MCF 10A (cell line): ENCODE measurements around the gene MMP21. TPM values are rescaled to one million over a fixed set of nuclear protein-coding genes. Genes with fewer than 3 reads are reported as not detected.

Source experiments
- Bru-seq: library from RNA; stranded (reverse); fragments of 400-500 nt; gene quantifications from one replicate; lab custom pipeline; 2021; lab: Mats Ljungman, UMichigan
- BruChase-seq, 2 experiments: library from RNA; stranded (reverse); fragments of 400-500 nt; gene quantifications; one replicate each; lab custom pipeline; 2021; lab: Mats Ljungman, UMichigan
- BruUV-seq: library from RNA; stranded (reverse); fragments of 400-500 nt; replicated peaks from 2 replicates; lab custom pipeline; 2021; lab: Mats Ljungman, UMichigan
- CTCF ChIA-PET: fragments of 300-600 bp; sonication (Branson Sonifier 250); formaldehyde crosslinking; extraction: SDS; loops from one replicate; lab custom pipeline; 2021; ENCODE audit warnings: antibody characterized with exemption, inconsistent platforms; lab: Yijun Ruan, JAX
- POLR2A ChIA-PET: fragments of 300-600, 350-650 bp; sonication (Branson Sonifier 250); formaldehyde crosslinking; extraction: SDS; loops from one replicate; lab custom pipeline; 2020; ENCODE audit warnings: antibody characterized with exemption, inconsistent platforms; lab: Yijun Ruan, JAX
- DNase-seq: peaks from one replicate; pipeline ENCODE4 v3.0.0-alpha.2; 2018; ENCODE audit not compliant: unreplicated experiment
- H3K27ac Mint-ChIP-seq: one replicate; pipeline ENCODE4 v1.8.0; 2022; ENCODE audit warnings: mild to moderate bottlenecking, low read depth, mixed read lengths; ENCODE audit not compliant: unreplicated experiment
- H3K27me3 Mint-ChIP-seq: one replicate; pipeline ENCODE4 v1.8.0; 2022; ENCODE audit warnings: mixed read lengths; ENCODE audit not compliant: insufficient read depth, unreplicated experiment
- H3K36me3 Mint-ChIP-seq: one replicate; pipeline ENCODE4 v1.8.0; 2022; ENCODE audit warnings: mild to moderate bottlenecking, moderate library complexity, mixed read lengths; ENCODE audit not compliant: insufficient read depth, unreplicated experiment
- H3K4me1 Mint-ChIP-seq: one replicate; pipeline ENCODE4 v1.8.0; 2022; ENCODE audit warnings: mixed read lengths; ENCODE audit not compliant: insufficient read depth, unreplicated experiment
- H3K4me3 Mint-ChIP-seq: one replicate; pipeline ENCODE4 v1.8.0; 2022; ENCODE audit warnings: mild to moderate bottlenecking, moderate library complexity, mixed read lengths; ENCODE audit not compliant: unreplicated experiment
- H3K9me3 Mint-ChIP-seq: one replicate; pipeline ENCODE4 v1.8.0; 2022; ENCODE audit warnings: mixed read lengths; ENCODE audit not compliant: unreplicated experiment
- intact Hi-C: fragments of 100-400 bp; cut with micrococcal nuclease; formaldehyde crosslinking; loops from 2 replicates; pipeline ENCODE4 v1.14.1; 2022
- long read RNA-seq: library from polyadenylated mRNA; stranded (forward); transcript quantifications from one replicate; pipeline ENCODE4 v2.0.0, GENCODE V29; 2022
- total RNA-seq: library from RNA; stranded (reverse); gene quantifications from 2 replicates; pipeline ENCODE4 v1.2.3, GENCODE V29; 2022
- TF ChIP-seq, protein P1 (sequence below): fragments of 200-600 bp; IDR thresholded peaks from one replicate; pipeline ENCODE4 v1.8.0; 2022; ENCODE audit warnings: antibody characterized with exemption, mild to moderate bottlenecking; ENCODE audit not compliant: unreplicated experiment

MMP21 gene
- total RNA-seq (not detected in 2 replicates), Bru-seq, nascent RNA (percentile 20 among the genes with signal in this experiment), BruChase-seq, experiment 1, labeled RNA remaining after a 6-hour chase (percentile 15 among the genes with signal in this experiment), BruChase-seq, experiment 2, labeled RNA remaining after a 2-hour chase (percentile 18 among the genes with signal in this experiment)
- long read RNA-seq, result 0 reads

DNA sequence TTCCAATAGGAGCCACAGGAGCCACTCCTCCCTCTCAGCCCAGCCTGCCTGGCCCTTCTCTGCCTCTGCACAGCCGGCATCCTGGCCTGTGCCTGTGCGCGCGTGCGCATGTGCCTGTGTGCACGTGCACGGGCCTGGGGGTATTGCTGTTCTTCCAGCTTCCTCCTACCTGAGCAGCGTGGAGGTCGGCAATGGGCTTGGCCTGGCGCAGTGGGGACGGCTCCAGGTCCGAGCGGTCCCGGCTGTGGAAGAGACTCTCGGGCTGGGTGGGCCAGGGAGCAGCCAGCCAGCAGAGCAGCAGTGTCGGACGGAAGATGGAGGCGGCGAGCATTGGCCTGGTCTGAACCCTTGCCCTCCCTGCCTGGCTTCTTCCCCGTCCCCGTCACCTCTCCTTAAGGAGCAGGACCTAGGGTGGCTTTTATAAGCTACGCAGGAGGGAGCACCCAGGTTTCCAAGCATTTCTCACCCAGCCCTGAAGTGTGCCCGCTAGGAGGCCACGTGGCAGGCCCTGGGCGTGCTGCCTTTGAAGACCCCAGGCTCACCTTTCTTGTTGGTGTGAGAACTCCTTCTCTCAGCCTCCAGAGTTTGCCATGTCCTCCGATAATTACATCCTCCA lies at the start of gene MMP21:
Gene MMP21, minus strand, starts transcription at position 331 of the 616 bp plus-strand sequence. Its CDS starts 0 bp downstream, at position 331.
- Mint-ChIP-seq H3K27me3 (peaks cover 31% of the 10 kb centered on the region), H3K9me3 (peaks cover 7% of the 10 kb centered on the region), H3K4me3 (no peak within 1 kb of the TSS), H3K4me1 (peaks cover 6% of the 10 kb centered on the region), H3K27ac (peak within 1 kb of the TSS; percentile 7), H3K36me3 (no peaks in the 10 kb centered on the region)
- TF ChIP-seq, protein P1, sequence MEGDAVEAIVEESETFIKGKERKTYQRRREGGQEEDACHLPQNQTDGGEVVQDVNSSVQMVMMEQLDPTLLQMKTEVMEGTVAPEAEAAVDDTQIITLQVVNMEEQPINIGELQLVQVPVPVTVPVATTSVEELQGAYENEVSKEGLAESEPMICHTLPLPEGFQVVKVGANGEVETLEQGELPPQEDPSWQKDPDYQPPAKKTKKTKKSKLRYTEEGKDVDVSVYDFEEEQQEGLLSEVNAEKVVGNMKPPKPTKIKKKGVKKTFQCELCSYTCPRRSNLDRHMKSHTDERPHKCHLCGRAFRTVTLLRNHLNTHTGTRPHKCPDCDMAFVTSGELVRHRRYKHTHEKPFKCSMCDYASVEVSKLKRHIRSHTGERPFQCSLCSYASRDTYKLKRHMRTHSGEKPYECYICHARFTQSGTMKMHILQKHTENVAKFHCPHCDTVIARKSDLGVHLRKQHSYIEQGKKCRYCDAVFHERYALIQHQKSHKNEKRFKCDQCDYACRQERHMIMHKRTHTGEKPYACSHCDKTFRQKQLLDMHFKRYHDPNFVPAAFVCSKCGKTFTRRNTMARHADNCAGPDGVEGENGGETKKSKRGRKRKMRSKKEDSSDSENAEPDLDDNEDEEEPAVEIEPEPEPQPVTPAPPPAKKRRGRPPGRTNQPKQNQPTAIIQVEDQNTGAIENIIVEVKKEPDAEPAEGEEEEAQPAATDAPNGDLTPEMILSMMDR, result no peak
- DNase-seq, result no peak
- ChIA-PET POLR2A (no interaction called here), CTCF (no interaction called here)
- intact Hi-C loops, result no loop called here
- no TSS peak for BruUV-seq

GRCh38 chr10:125824736-125825135 lies 49.1 kb upstream of the MMP21 start:
- Mint-ChIP-seq H3K27me3 (no peaks in the 10 kb centered on the region), H3K36me3 (peaks cover 45% of the 10 kb centered on the region), H3K4me3 (no peak overlapping the region), H3K27ac (no peak overlapping the region), H3K4me1 (peaks cover 22% of the 10 kb centered on the region), H3K9me3 (no peaks in the 10 kb centered on the region)
- DNase-seq, result peak; percentile 13
- TF ChIP-seq, protein P1, result no peak
- intact Hi-C loops, result no loop called here
- no TSS peak for BruUV-seq
- ChIA-PET CTCF (no interaction called here), POLR2A (interaction anchor here (0.6 to 2.4 kb wide), 2 partner anchors 11 to 667 kb away, joined by 4 to 7 read pairs; no protein-coding TSS in a partner anchor)

DNA sequence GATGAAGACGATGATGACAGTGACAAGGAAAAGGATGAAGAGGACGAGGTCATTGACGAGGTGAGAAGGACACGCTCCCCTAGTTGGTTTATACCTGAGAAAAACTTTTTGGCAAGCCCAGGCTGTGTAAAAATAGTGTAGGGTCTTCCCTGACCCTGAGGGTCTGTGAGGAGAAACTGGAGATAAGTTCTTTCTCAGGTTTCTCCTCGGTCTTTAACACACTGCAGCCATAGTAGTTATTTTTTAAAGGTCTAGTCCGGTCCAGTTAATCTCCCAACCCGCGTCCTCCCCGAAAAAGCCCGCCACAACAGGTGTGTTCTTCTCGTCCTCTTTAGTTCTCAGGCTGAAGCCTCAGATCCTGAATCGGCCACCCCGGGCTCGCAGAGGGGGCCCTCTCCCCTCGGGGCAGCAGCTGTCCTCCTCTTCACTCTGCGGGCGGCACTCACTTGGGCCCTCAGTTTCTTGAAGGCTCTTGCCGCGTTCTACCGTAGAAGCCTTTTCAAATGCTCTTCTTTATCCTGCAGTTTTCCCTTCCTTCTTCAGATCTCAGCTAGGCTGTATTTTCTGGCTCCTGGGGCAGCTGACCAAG lies 48.1 kb upstream of the MMP21 start:
- peak; percentile 5 for DNase-seq
- H3K27ac Mint-ChIP-seq, result no peak overlapping the region
- POLR2A ChIA-PET, result interaction anchor here (0.8 to 2.4 kb wide), 7 partner anchors 7 to 798 kb away, joined by 3 to 7 read pairs (median 4); partner anchors contain the start of gene EDRF1
- H3K4me1 Mint-ChIP-seq, result peaks cover 22% of the 10 kb centered on the region
- intact Hi-C loops, result no loop called here
- H3K9me3 Mint-ChIP-seq, result no peaks in the 10 kb centered on the region
- TF ChIP-seq, protein P1, result no peak
- CTCF ChIA-PET, result interaction anchor here (0.6 kb wide), 1 partner anchor 1435 kb away, joined by 3 read pairs; no protein-coding TSS in a partner anchor
- H3K4me3 Mint-ChIP-seq, result no peak overlapping the region
- H3K27me3 Mint-ChIP-seq, result no peaks in the 10 kb centered on the region
- peaks cover 36% of the 10 kb centered on the region for H3K36me3 Mint-ChIP-seq
- TSS peak; percentile 69 for BruUV-seq
